Endodermal cell (in vitro differentiated cells): ENCODE data around the gene MED13L. TPM values are rescaled to one million over a fixed set of nuclear protein-coding genes. Genes with fewer than 3 reads are reported as not detected.

Experiments used
- DNase-seq: peaks from one replicate; pipeline ENCODE4 v3.0.0-alpha.2; 2017
- H3K27ac ChIP-seq: 2 replicates; pipeline ENCODE4 v1.5.1; 2013; ENCODE audit warnings: mild to moderate bottlenecking, low read depth, low read length, moderate library complexity
- H3K27me3 ChIP-seq: 2 replicates; pipeline ENCODE4 v1.6.1; 2013; ENCODE audit warnings: mild to moderate bottlenecking, low read length, moderate library complexity; ENCODE audit not compliant: insufficient read depth, control insufficient read depth, poor library complexity, severe bottlenecking
- H3K36me3 ChIP-seq: 2 replicates; pipeline ENCODE4 v1.7.0; 2013; ENCODE audit warnings: mild to moderate bottlenecking, low read length, moderate library complexity; ENCODE audit not compliant: control insufficient read depth, insufficient read depth
- H3K4me1 ChIP-seq: one replicate; pipeline ENCODE4 v1.7.0; 2013; ENCODE audit warnings: low read length; ENCODE audit not compliant: control insufficient read depth, insufficient read depth
- H3K4me3 ChIP-seq: 2 replicates; pipeline ENCODE4 v1.5.1; 2013; ENCODE audit warnings: mild to moderate bottlenecking, low read length, moderate library complexity
- H3K9ac ChIP-seq: 2 replicates; pipeline ENCODE4 v1.6.1; 2013; ENCODE audit warnings: mild to moderate bottlenecking, low read length, moderate library complexity; ENCODE audit not compliant: poor library complexity, severe bottlenecking; ENCODE audit errors: extremely low read depth
- H3K9me3 ChIP-seq: 2 replicates; pipeline ENCODE4 v1.6.1; 2013; ENCODE audit warnings: mild to moderate bottlenecking, low read length, moderate library complexity; ENCODE audit not compliant: control insufficient read depth
- H3K27ac Mint-ChIP-seq: 2 replicates; pipeline ENCODE4 v1.8.0; 2020; ENCODE audit warnings: mixed read lengths
- H3K27me3 Mint-ChIP-seq: 2 replicates; pipeline ENCODE4 v1.8.0; 2021; ENCODE audit warnings: mild to moderate bottlenecking, mixed read lengths; ENCODE audit not compliant: insufficient read depth
- H3K36me3 Mint-ChIP-seq: 2 replicates; pipeline ENCODE4 v1.8.0; 2020; ENCODE audit warnings: low read depth, mixed read lengths
- H3K4me1 Mint-ChIP-seq: 2 replicates; pipeline ENCODE4 v1.8.0; 2020; ENCODE audit warnings: mixed read lengths
- H3K4me3 Mint-ChIP-seq: 2 replicates; pipeline ENCODE4 v1.8.0; 2020; ENCODE audit warnings: mild to moderate bottlenecking, moderate library complexity, mixed read lengths
- H3K9me3 Mint-ChIP-seq: 2 replicates; pipeline ENCODE4 v1.8.0; 2020; ENCODE audit warnings: mild to moderate bottlenecking, mixed read lengths
- CTCF ChIP-seq: fragments of 200-600 bp; sonication (generic); conservative IDR thresholded peaks from 2 replicates; pipeline ENCODE4 v1.5.0; 2021; ENCODE audit warnings: antibody characterized with exemption, mild to moderate bottlenecking
- WGBS, 2 experiments: methylation state at CpG; one replicate each; pipeline versions ENCODE4 v1.1.5 to v1.1.7; 2013; ENCODE audit warnings: missing lambda C conversion rate in 2 of 2, mixed read lengths in 1 of 2; ENCODE audit not compliant: insufficient coverage in 1 of 2, insufficient read length in 1 of 2; 5-methylcytosine and 5-hydroxymethylcytosine counted together
- total RNA-seq, 2 donors: library from RNA; stranded (reverse); fragmentation: NEBNext Ultra II Directional in 1 of 2; extraction: Animal tissue kit (Norgen Biotek cat#: 25700) in 1 of 2; gene quantifications; 2 replicates in 1 of 2; 3 replicates in 1 of 2; pipeline ENCODE4 v1.2.1, GENCODE V29; 2021

Gene MED13L
- total RNA-seq, 2 donors from 2014 or later = 101 to 111 TPM

- Histone ChIP-seq H3K9me3 (no peaks in the 10 kb centered on the region), H3K9ac (no peak overlapping the region), H3K36me3 (no peaks in the 10 kb centered on the region), H3K27ac (no peak overlapping the region), H3K27me3 (no peaks in the 10 kb centered on the region), H3K4me1 (no peaks in the 10 kb centered on the region), H3K4me3 (no peak overlapping the region)
- TF ChIP-seq CTCF = no peak
- Mint-ChIP-seq H3K4me3 (no peak overlapping the region), H3K4me1 (no peaks in the 10 kb centered on the region), H3K27ac (no peak overlapping the region), H3K9me3 (no peaks in the 10 kb centered on the region), H3K36me3 (no peaks in the 10 kb centered on the region), H3K27me3 (no peaks in the 10 kb centered on the region)
- WGBS, 2 experiments = 97% methylated on average over 6 to 10 of the region's 10 CpGs
- no peak for DNase-seq
Measured at GRCh38 chr12:116323406-116324386, 46.2 kb upstream of the MED13L start.

DNA sequence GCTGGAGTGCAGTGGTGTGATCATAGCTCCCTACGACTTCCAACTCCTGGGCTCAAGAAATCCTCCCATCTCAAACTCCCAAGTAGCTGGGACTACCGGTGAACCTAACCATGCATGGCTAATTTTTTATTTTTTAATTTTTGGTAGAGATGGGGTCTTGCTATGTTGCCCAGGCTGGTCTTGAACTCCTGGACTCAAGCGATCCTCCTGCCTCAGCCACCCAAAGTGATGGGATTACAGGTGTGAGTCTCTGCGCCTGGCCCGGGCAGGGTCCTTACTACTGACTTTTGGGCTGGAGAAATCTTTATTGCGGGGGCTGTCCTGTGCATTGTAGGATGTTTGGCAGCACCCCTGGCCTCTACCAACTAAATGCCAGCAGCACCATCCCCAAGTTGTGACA is 44.4 kb upstream of the MED13L start:
- H3K4me1 Mint-ChIP-seq = no peaks in the 10 kb centered on the region
- no peaks in the 10 kb centered on the region for H3K36me3 Mint-ChIP-seq
- no peaks in the 10 kb centered on the region for H3K27me3 ChIP-seq
- TF ChIP-seq CTCF = no peak
- H3K9me3 Mint-ChIP-seq = no peaks in the 10 kb centered on the region
- no peak overlapping the region for H3K27ac ChIP-seq
- no peaks in the 10 kb centered on the region for H3K27me3 Mint-ChIP-seq
- no peak overlapping the region for H3K9ac ChIP-seq
- H3K36me3 ChIP-seq = no peaks in the 10 kb centered on the region
- DNase-seq = no peak
- no peak overlapping the region for H3K4me3 ChIP-seq
- H3K9me3 ChIP-seq = no peaks in the 10 kb centered on the region
- WGBS, 2 experiments = 97 to 100% methylated on average over 1 to 6 of the region's 6 CpGs
- no peaks in the 10 kb centered on the region for H3K4me1 ChIP-seq
- H3K4me3 Mint-ChIP-seq = no peak overlapping the region
- H3K27ac Mint-ChIP-seq = no peak overlapping the region

DNA sequence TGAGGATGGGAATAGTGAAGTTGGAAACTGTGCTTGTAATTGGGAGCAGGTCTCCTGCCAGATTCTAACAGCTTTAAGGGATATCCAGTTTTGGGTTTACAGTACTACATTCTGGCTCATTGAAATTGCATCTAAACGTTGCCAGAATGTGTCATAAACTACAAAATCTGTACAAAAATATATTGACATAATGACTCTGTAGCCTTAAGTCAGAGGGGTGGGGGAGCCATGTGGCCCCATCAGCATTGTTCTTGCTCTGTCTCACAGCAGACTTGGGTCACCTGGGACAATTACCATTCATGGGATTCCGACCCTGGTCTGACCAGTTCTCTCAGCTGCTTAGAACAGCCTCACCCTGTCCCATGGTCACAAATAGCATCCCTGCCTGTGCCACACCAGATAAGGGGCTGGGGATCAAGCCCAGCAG is 43.3 kb upstream of the MED13L start:
- DNase-seq = no peak
- H3K36me3 Mint-ChIP-seq = no peaks in the 10 kb centered on the region
- TF ChIP-seq CTCF = no peak
- H3K27me3 ChIP-seq = no peaks in the 10 kb centered on the region
- no peaks in the 10 kb centered on the region for H3K36me3 ChIP-seq
- no peaks in the 10 kb centered on the region for H3K4me1 ChIP-seq
- H3K4me3 ChIP-seq = no peak overlapping the region
- H3K27ac Mint-ChIP-seq = no peak overlapping the region
- no peak overlapping the region for H3K4me3 Mint-ChIP-seq
- no peaks in the 10 kb centered on the region for H3K27me3 Mint-ChIP-seq
- WGBS, 2 experiments = 87 to 100% methylated on average over 2 of the region's 2 CpGs
- no peaks in the 10 kb centered on the region for H3K9me3 Mint-ChIP-seq
- no peak overlapping the region for H3K9ac ChIP-seq
- no peak overlapping the region for H3K27ac ChIP-seq
- no peaks in the 10 kb centered on the region for H3K4me1 Mint-ChIP-seq
- no peaks in the 10 kb centered on the region for H3K9me3 ChIP-seq
